Fibroblast of pulmonary artery (primary cell): ENCODE data around the gene TMCO4.

Experiments used
- DNase-seq: peaks from one replicate; pipeline ENCODE4 v3.0.0-alpha.2; 2010; ENCODE audit warnings: low read depth
- H3K4me3 ChIP-seq: replicated peaks from 2 replicates; pipeline ENCODE4 v1.5.1; 2011; ENCODE audit warnings: low read depth, mild to moderate bottlenecking, control low read depth, low read length, moderate library complexity
- CTCF ChIP-seq: IDR thresholded peaks from 2 replicates; pipeline ENCODE4 v1.5.1; 2011; ENCODE audit warnings: mild to moderate bottlenecking, control low read depth, low read length, inconsistent platforms; ENCODE audit errors: missing control alignments

The TMCO4 gene

DNA sequence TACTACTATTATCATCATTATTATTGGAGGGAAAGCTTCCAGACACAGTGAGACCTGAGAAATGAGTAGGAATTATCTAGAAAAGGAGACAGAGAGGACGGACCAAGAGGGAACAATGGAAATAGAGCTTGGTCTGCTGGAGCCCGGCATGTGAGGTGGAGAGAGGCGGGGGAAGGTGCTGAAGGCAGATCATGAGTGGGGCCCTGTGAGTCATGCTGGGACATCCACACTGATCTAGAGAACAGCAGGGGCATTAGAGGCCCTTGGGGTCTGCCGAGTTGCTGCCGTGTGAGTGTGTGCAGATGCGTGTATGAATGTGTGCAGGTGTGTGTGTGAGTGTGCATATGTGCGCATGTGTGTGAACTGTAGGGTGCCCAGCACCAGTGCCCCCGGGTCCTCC lies 65.7 kb downstream of the TMCO4 start:
- TF ChIP-seq CTCF: no peak
- DNase-seq: no peak
- no peak overlapping the region for H3K4me3 ChIP-seq

DNA sequence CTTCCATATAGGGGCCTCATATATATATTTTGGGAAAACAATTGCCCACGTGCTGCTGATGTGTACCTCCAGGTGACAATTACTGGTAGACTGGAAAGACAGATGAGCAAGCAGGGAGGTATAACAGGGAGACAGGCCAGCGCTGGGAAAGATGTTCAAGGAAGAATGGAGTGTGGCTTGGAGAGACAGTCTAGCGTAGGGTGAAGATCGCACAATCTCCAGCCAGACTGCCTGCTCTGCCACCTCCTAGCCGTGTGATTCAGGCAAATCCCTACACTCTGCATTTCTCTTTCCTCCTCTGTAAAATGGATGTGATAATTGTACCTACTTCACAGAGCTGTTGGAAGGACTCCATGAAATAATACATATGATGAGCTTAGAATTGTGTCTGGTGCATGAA lies 66.1 kb downstream of the TMCO4 start:
- no peak for DNase-seq
- no peak overlapping the region for H3K4me3 ChIP-seq
- no peak for TF ChIP-seq CTCF

- H3K4me3 ChIP-seq: no peak overlapping the region
- no peak for TF ChIP-seq CTCF
- no peak for DNase-seq
Measured at GRCh38 chr1:19731311-19731821, 68.3 kb downstream of the TMCO4 start.

- no peak for DNase-seq
- TF ChIP-seq CTCF: no peak
- H3K4me3 ChIP-seq: no peak overlapping the region
Measured at GRCh38 chr1:19730793-19731192, 68.9 kb downstream of the TMCO4 start.

DNA sequence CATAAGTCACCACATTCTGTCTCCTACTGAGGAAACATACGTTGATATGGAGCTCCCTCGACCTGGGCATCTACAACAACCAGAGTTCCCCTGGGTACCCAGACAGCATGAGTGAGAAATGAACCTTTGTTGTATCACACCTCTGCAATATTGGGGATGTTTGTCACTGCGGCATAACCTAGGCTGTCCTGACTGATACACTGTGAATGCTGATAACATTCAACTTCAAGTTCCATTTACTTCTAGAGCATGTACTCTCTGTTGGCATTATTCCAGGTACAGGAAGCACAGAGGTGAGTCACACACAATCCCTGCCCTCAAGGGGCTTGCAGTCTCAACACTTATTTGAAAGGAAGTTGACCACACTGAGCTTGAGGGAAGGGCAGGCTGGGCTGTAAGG lies 69.5 kb downstream of the TMCO4 start:
- DNase-seq: no peak
- TF ChIP-seq CTCF: no peak
- H3K4me3 ChIP-seq: no peak overlapping the region

GRCh38 chr1:19728413-19729145 lies 71.1 kb downstream of the TMCO4 start:
- H3K4me3 ChIP-seq: no peak overlapping the region
- no peak for TF ChIP-seq CTCF
- DNase-seq: no peak

DNA sequence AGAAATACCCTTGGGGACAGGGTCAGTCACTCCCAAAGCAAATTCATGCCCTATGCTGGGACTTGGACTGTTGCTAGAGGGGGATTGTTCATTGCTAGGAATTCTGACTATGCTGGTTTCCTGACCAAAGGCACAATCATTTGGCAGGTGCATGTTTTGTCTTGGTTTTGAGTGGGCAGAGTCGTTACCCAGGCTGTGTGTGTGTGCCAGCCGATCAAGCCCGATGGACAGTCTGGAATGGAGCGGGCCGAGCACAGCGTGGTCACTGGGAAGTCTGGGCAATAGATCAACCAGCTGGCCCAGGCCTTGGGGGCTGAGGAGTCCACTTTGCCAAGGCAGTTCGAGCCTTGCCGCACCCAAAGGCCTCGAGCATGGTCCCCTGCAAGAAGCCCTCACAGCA lies 74.1 kb downstream of the TMCO4 start:
- no peak for DNase-seq
- no peak overlapping the region for H3K4me3 ChIP-seq
- no peak for TF ChIP-seq CTCF
